Tibial artery (tissue), 4 donors: ENCODE measurements around the gene CDK8.

ENCODE experiments used
- DNase-seq, 2 donors: peaks; one replicate each; pipeline ENCODE4 v3.0.0-alpha.2; 2019
- H3K27ac ChIP-seq, 2 donors: fragments of 200-600 bp; sonication (generic) in 1 of 2; 1 replicate in 1 of 2; 2 replicates in 1 of 2; pipeline ENCODE4 v1.5.1; 2018 to 2019; ENCODE audit warnings: mild to moderate bottlenecking in 1 of 2
- H3K27me3 ChIP-seq, 2 donors: fragments of 200-600 bp; sonication (generic) in 1 of 2; one replicate each; pipeline versions ENCODE4 v1.5.1 to v1.6.0; 2016 to 2019
- H3K36me3 ChIP-seq, 3 donors: fragments of 200-600 bp; sonication (generic) in 2 of 3; one replicate each; pipeline ENCODE4 v1.5.1; 2016 to 2019; ENCODE audit warnings: mild to moderate bottlenecking in 2 of 3
- H3K4me1 ChIP-seq, 4 donors: fragments of 200-600 bp; sonication (generic) in 2 of 4; 1 replicate in 3 of 4; 2 replicates in 1 of 4; pipeline ENCODE4 v1.5.1; 2016 to 2019
- H3K4me3 ChIP-seq, 2 donors: fragments of 200-600 bp; sonication (generic) in 1 of 2; 1 replicate in 1 of 2; 2 replicates in 1 of 2; pipeline ENCODE4 v1.5.1; 2018 to 2019; ENCODE audit warnings: mild to moderate bottlenecking in 2 of 2
- H3K9me3 ChIP-seq, 3 donors: fragments of 200-600 bp; sonication (generic) in 1 of 3; one replicate each; pipeline ENCODE4 v1.5.1; 2016 to 2019
- CTCF ChIP-seq, 2 experiments: fragments of 200-600 bp in 1 of 2; fragments of 450-650 bp in 1 of 2; IDR thresholded peaks; one replicate each; pipeline ENCODE4 v1.5.1; 2017 to 2019; ENCODE audit warnings: antibody characterized with exemption in 2 of 2, mild to moderate bottlenecking in 1 of 2, moderate library complexity in 1 of 2
- intact Hi-C: fragments of 100-400 bp; cut with DNase I; formaldehyde crosslinking; loops from one replicate; pipeline ENCODE4 v1.15.0; 2023; ENCODE audit warnings: low total_unique reads

Gene CDK8

DNA sequence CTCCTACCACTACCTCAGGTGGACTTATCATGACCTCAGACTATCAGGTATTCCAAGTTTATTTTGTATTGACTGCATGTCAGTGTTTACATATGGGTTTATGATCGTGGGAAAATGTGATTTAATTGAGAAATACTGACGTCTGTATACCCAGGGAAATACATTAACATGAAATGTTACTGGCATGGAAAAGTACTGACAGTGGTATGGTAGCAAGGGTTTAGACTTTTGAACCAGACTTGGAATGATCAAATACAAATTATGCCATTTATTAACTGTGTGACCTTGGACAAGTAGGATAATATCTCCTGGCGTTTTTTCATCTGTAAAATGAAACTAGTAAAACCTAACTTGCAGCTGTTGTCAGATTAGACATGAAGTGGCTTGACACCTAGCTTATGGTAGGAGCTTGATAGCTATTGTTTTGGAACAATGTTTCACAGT, 147.7 kb downstream of the CDK8 start:
- intact Hi-C loops, result no loop called here
- no peak overlapping the region for H3K27ac ChIP-seq
- H3K9me3 ChIP-seq, result no peaks in the 10 kb centered on the region
- no peaks in the 10 kb centered on the region for H3K27me3 ChIP-seq
- H3K36me3 ChIP-seq, result peaks cover 18 to 51% (median 35%) of the 10 kb centered on the region in 3 donors
- no peaks in the 10 kb centered on the region for H3K4me1 ChIP-seq
- H3K4me3 ChIP-seq, result no peak overlapping the region
- TF ChIP-seq CTCF (IDR thresholded peaks at IDR 0.05), result no peak
- DNase-seq, result no peak

GRCh38 chr13:26406791-26407190, 152.9 kb downstream of the CDK8 start:
- H3K36me3 ChIP-seq, result peaks cover 10 to 46% (median 31%) of the 10 kb centered on the region in 3 donors
- intact Hi-C loops, result no loop called here

DNA sequence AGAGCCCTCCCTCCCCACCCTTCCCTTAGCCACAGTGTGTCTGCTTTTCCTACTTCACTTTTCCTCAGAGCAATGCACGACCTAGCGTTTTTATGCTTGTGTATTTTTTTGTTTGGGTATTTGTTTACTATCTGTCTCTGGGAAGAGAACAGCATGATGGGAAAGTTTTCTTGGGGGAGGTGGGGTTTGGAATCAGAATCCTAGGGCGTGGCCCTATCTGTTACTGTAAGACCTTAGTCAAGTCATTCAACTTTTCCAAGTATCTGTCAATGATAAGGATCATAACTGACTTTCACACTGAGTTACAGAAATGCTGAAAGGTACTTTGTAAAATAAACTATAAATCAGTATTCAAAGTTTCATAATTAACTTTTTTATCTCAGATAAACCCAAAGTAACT, 157.3 kb downstream of the CDK8 start:
- DNase-seq, result no peak
- no peak overlapping the region for H3K4me3 ChIP-seq
- intact Hi-C loops, result no loop called here
- no peak for TF ChIP-seq CTCF (IDR thresholded peaks at IDR 0.05)
- no peak overlapping the region for H3K27ac ChIP-seq
- H3K9me3 ChIP-seq, result peaks cover 0 to 2% (median 0%) of the 10 kb centered on the region in 3 donors
- peaks cover 0 to 16% (median 6%) of the 10 kb centered on the region in 3 donors for H3K36me3 ChIP-seq
- no peaks in the 10 kb centered on the region for H3K27me3 ChIP-seq
- H3K4me1 ChIP-seq, result no peaks in the 10 kb centered on the region

More at GRCh38 chr13:26406791-26407190, 152.9 kb downstream of the CDK8 start:
- H3K27me3 ChIP-seq, result no peaks in the 10 kb centered on the region
- H3K4me3 ChIP-seq, result no peak overlapping the region
- DNase-seq, result no peak
- H3K9me3 ChIP-seq, result no peaks in the 10 kb centered on the region
- TF ChIP-seq CTCF (IDR thresholded peaks at IDR 0.05), result no peak
- H3K4me1 ChIP-seq, result no peaks in the 10 kb centered on the region
- no peak overlapping the region for H3K27ac ChIP-seq

GRCh38 chr13:26412263-26412662, 158.3 kb downstream of the CDK8 start:
- no peak for TF ChIP-seq CTCF (IDR thresholded peaks at IDR 0.05)
- H3K27ac ChIP-seq, result no peak overlapping the region
- intact Hi-C loops, result no loop called here
- H3K4me1 ChIP-seq, result no peaks in the 10 kb centered on the region
- H3K4me3 ChIP-seq, result no peak overlapping the region
- peaks cover 0 to 7% (median 0%) of the 10 kb centered on the region in 3 donors for H3K36me3 ChIP-seq
- H3K27me3 ChIP-seq, result no peaks in the 10 kb centered on the region
- peaks cover 0 to 2% (median 0%) of the 10 kb centered on the region in 3 donors for H3K9me3 ChIP-seq
- DNase-seq, result no peak

DNA sequence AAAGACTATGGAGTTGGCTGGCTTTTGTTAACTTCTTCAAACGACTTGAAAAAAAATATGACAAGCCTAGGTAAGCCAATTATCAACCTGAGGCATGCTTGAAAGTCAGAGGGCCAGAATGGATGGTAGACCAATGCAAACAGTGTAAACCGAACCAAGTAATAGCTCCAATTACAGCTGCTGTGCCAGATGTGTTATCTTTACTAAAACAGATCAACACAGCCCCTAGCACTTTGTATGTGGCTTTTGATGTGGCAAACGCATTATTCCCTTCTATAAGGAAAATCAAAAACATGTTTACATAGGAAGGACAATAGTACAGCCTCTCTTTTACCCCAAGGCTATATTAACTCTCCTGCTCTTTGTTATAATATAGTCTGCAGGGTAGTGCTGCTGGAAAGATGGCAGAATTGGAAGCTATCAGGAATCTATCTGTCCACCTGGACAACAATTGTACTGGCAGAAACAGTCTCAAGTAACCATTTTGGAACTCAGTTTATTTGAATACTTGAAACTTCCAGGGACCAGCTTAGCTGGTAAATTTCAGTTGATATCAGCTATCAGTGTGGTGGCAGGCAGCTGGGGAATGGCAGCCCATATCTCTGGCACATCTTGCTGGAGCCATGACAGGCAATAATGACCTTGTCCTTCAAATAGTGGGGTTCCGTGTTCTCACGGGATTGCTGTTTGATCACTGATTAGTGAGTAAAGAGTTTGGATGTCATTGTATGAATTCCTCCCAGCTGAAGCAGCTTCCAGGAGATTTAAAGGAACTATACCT, 159.2 kb downstream of the CDK8 start:
- DNase-seq, result no peak
- TF ChIP-seq CTCF (IDR thresholded peaks at IDR 0.05), result no peak
- Histone ChIP-seq H3K9me3 (peaks cover 0 to 2% (median 0%) of the 10 kb centered on the region in 3 donors), H3K36me3 (peaks cover 0 to 7% (median 0%) of the 10 kb centered on the region in 3 donors), H3K4me1 (no peaks in the 10 kb centered on the region), H3K27ac (no peak overlapping the region), H3K4me3 (no peak overlapping the region), H3K27me3 (no peaks in the 10 kb centered on the region)
- intact Hi-C loops, result no loop called here
